Fibroblast of mammary gland (primary cell): ENCODE results near the gene RGL2.

Source experiments
- DNase-seq: peaks from one replicate; pipeline ENCODE4 v3.0.0-alpha.2; 2010; ENCODE audit warnings: low read depth
- H3K4me3 ChIP-seq: 2 replicates; pipeline ENCODE4 v1.5.1; 2011; ENCODE audit warnings: low read depth, mild to moderate bottlenecking, low read length, moderate library complexity; ENCODE audit not compliant: control insufficient read depth
- CTCF ChIP-seq: conservative IDR thresholded peaks from 2 replicates; pipeline ENCODE4 v1.5.1; 2011; ENCODE audit warnings: low read depth, low read length, inconsistent platforms; ENCODE audit not compliant: control insufficient read depth, insufficient read depth

The RGL2 gene

GRCh38 chr6:33315793-33316602 is 17.3 kb upstream of the RGL2 start:
- no peak for TF ChIP-seq CTCF
- no peak for DNase-seq
- H3K4me3 ChIP-seq: no peak overlapping the region

- TF ChIP-seq CTCF: no peak
- DNase-seq: peak; percentile 23
- peak overlapping the region; percentile 93 for H3K4me3 ChIP-seq
Observed at GRCh38 chr6:33314943-33315792, 16.4 kb upstream of the RGL2 start.

GRCh38 chr6:33314515-33314942 is 15.8 kb upstream of the RGL2 start:
- peak overlapping the region; percentile 93 for H3K4me3 ChIP-seq
- TF ChIP-seq CTCF: no peak
- peak; percentile 88 for DNase-seq

GRCh38 chr6:33313709-33314514 is 15.2 kb upstream of the RGL2 start, which contains the start of gene TAPBP:
TAPBP (minus strand) TSS chr6:33314078; CDS start chr6:33314041, 37 bp downstream.
- H3K4me3 ChIP-seq: peak within 1 kb of the TSS; percentile 93
- TF ChIP-seq CTCF: no peak
- peak; percentile 50 for DNase-seq

GRCh38 chr6:33313105-33313708 is 14.5 kb upstream of the RGL2 start:
- peak overlapping the region; percentile 93 for H3K4me3 ChIP-seq
- DNase-seq: no peak
- no peak for TF ChIP-seq CTCF
